ENCODE data around the gene VEGFB. TPM values are rescaled to one million over a fixed set of nuclear protein-coding genes. Genes with fewer than 3 reads are reported as not detected.

The VEGFB gene
- total RNA-seq, 1 donor from 2014 or later: 276 TPM

DNA sequence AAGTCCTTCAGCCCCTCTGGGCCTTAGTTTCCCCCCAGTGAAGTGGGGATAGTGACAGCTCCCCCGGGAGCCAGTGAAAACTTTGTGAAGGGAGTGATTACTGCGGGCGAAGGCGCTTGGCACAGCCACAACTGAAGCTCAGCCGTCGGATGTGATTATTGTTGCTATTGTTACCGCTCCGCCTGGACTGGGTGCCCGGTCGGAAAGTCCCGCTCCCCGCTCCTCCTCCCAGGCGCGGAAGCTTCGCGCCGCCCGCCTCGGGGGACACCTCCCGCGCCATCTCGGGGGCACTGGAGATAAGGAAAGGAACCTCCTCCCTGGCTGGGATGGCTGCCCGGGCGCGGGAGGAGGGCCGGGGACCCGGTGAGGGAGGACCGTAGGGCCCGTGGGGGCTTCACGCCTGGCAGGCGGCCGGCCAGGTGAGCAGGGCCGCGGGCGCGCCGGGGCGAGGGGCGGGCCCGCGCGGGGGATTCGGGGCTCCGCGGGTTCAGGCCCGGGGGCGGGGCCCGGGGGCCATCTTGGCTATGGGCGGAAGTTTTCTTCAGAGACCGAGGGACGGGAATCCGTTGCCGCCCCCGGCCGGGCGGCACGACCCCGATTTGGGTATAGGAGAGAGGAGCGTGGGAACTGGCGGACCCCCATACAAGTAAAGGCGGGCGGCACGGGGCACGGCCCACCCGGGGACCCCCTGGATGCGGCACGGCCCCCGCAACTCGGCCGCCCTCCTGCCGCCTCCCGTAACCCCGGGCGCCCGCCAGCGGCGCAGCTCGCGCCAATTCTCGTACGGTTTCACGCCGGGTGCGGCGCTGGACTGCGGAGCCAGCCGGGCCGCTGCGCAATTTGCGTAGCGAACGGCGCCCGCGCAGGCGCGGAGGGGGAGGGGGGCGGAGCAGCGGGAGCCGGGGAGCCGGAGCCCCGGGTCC is 50.8 kb downstream of the VEGFB start, which contains the start of gene GPR137:
Gene GPR137, plus strand, starts transcription at position 887 of the 923 bp plus-strand sequence. CDS start 677 bp downstream, outside the sequence.
- intact Hi-C loops (cut with DNase I): loop anchor here (2.0 kb wide), 1 partner anchor 14 kb away; no protein-coding TSS in a partner anchor
- ATAC-seq (ENCODE audit: poor library complexity): peak; percentile 82
- peak; percentile 93 for DNase-seq

DNA sequence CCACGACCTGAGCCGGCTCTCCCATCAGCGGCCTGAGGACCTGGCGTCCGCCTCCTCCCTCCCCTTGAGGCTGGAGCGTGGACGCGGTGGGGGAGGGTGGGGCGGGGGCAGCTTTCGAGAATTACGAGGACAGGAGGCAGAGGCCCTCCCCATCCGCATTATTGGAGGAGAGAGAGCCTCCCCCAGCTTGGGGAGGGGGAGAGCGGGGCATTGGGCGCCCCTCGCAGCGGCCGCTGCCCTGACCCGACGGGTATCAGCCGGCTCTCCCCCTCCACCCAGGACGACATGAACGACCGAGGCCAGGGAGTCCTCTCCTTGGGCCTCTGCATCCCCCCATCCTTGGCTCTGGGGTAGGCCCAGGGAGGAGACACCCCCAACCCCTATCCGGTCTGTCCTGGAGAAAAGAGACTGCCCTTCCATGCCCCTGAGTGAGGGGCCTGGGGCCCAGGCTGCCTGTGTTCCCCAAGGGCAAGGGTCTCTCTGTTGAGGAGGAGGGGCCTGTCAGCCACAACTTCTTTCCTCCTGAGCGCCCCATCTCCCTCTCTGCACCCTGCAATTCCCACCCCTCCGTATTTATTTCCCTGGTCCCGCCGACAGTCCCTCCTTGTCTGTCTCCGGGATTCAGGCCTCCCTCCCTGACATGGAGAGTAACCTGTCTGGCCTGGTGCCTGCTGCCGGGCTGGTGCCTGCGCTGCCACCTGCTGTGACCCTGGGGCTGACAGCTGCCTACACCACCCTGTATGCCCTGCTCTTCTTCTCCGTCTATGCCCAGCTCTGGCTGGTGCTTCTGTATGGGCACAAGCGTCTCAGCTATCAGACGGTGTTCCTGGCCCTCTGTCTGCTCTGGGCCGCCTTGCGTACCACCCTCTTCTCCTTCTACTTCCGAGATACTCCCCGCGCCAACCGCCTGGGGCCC is 51.8 kb downstream of the VEGFB start:
- DNase-seq (no peak), ATAC-seq (ENCODE audit: poor library complexity) (no peak)
- intact Hi-C loops (cut with DNase I): loop anchor here (2.0 kb wide), 1 partner anchor 15 kb away; no protein-coding TSS in a partner anchor

GRCh38 chr11:64286801-64287159 is 52.4 kb downstream of the VEGFB start:
- ATAC-seq (ENCODE audit: poor library complexity) (no peak), DNase-seq (no peak)
- intact Hi-C loops (cut with DNase I): no loop called here

GRCh38 chr11:64287676-64288352 is 53.4 kb downstream of the VEGFB start:
- intact Hi-C loops (cut with DNase I): no loop called here
- DNase-seq (no peak), ATAC-seq (ENCODE audit: poor library complexity) (no peak)

DNA sequence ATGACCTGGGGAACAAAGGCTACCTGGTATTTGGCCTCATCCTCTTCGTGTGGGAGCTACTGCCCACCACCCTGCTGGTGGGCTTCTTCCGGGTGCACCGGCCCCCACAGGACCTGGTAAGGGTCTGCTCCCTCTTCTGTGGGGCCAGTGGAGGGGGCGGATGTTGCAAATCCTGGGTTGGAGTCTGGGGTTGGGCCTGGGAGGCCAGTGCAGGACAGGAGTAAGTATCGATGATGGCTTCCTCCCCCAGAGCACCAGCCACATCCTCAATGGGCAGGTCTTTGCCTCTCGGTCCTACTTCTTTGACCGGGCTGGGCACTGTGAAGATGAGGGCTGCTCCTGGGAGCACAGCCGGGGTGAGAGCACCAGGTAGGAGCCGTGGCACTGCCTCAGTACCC is 54.0 kb downstream of the VEGFB start:
- intact Hi-C loops (cut with DNase I): no loop called here
- no peak for DNase-seq
- ATAC-seq (ENCODE audit: poor library complexity): no peak

Other genes starting within 250 kb of the VEGFB start
- 52.2 TPM for gene OTUB1, start 248.1 kb upstream of the VEGFB start, total RNA-seq
- gene FLRT1, start 198.7 kb upstream of the VEGFB start, total RNA-seq: 0.35 TPM
- 124 TPM for gene MACROD1, start 68.5 kb upstream of the VEGFB start, total RNA-seq
- 116 TPM for gene STIP1, start 48.4 kb upstream of the VEGFB start, total RNA-seq
- gene FERMT3, start 27.9 kb upstream of the VEGFB start, total RNA-seq: 6.0 TPM
- 79.8 TPM for gene TRPT1, start 8.4 kb upstream of the VEGFB start, total RNA-seq
- 60.8 TPM for gene NUDT22, start 8.3 kb upstream of the VEGFB start, total RNA-seq
- 58.0 TPM for gene DNAJC4, start 4.0 kb upstream of the VEGFB start, total RNA-seq
- 41.6 TPM for gene FKBP2, start 6.5 kb downstream of the VEGFB start, total RNA-seq
- 123 TPM for gene PPP1R14B, start 12.4 kb downstream of the VEGFB start, total RNA-seq
- gene PLCB3, start 16.9 kb downstream of the VEGFB start, total RNA-seq: 11.3 TPM
- gene BAD, start 50.1 kb downstream of the VEGFB start, total RNA-seq: 90.1 TPM
- gene GPR137, start 51.3 kb downstream of the VEGFB start, total RNA-seq: 28.5 TPM
- not detected for gene KCNK4, start 56.7 kb downstream of the VEGFB start, total RNA-seq
- not detected for gene CATSPERZ, start 65.8 kb downstream of the VEGFB start, total RNA-seq
- gene ESRRA, start 70.9 kb downstream of the VEGFB start, total RNA-seq: 241 TPM
- gene TRMT112, start 83.0 kb downstream of the VEGFB start, total RNA-seq: 97.5 TPM
- 417 TPM for gene PRDX5, start 83.5 kb downstream of the VEGFB start, total RNA-seq
- gene CCDC88B, start 105.6 kb downstream of the VEGFB start, total RNA-seq: 7.7 TPM
- 14.6 TPM for gene RPS6KA4, start 124.6 kb downstream of the VEGFB start, total RNA-seq